Lung microvascular endothelial cell (primary cell): ENCODE data around the gene PLA2G3. TPM values are rescaled to one million over a fixed set of nuclear protein-coding genes. Genes with fewer than 3 reads are reported as not detected.
A peak's percentile ranks its signal among the peaks of the same experiment; 100 is the strongest.

Experiments used
- DNase-seq, 2 donors: peaks; one replicate each; pipeline versions ENCODE4 v3.0.0 to v3.0.0-alpha.2; 2010; ENCODE audit warnings: low read depth in 2 of 2
- total RNA-seq: library from RNA; depleted of rRNA; stranded (reverse); fragments of >200 nt; gene quantifications from 2 replicates; pipeline ENCODE4 v1.2.1, GENCODE V29; 2014

Gene PLA2G3
- total RNA-seq, 1 donor from 2014 or later: not detected

GRCh38 chr22:31088233-31088986 lies 51.9 kb downstream of the PLA2G3 start:
- DNase-seq: no peak

DNA sequence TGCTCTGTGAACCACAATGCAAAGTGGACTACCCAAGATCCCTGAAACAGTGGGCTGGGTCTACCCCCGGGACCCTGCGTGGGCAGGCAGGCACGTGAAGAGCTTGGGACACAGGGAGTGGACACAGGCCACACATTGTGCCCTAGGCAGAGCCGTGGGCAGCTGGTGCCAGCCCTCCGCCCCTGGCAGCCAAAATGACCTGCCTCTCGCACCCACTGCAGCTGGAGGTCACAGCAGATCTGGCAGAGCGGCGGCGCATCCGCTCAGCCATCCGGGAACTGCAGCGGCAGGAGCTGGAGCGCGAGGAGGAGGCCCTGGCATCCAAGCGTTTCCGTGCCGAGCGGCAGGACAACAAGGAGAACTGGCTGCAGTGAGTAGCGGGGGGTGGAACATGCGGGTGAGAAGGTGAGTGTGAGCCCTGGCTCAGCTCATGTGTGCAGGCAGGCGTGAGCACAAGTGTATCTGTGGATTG lies 52.5 kb downstream of the PLA2G3 start:
- no peak for DNase-seq

GRCh38 chr22:31086703-31087330 lies 53.5 kb downstream of the PLA2G3 start:
- no peak for DNase-seq

DNA sequence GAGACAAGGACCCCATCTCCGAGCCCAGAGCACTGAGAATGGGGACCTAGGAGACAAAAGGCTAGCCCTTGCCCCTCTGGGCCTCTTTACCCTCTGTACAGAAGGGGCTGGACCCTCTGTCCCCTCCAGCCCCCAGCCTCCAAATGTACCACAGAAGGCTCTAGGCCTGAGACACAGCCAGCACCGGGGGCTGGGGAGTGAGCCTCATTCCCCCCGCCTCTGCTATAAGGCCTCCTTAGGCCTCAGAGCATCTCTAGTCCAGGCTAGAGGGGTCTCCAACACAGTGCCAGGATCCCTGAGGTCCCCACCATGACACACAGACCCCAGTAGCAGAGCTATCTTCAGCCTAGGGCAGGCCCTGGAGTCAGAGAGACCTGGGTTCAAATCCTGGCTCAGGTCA lies 54.4 kb downstream of the PLA2G3 start:
- DNase-seq: no peak

DNA sequence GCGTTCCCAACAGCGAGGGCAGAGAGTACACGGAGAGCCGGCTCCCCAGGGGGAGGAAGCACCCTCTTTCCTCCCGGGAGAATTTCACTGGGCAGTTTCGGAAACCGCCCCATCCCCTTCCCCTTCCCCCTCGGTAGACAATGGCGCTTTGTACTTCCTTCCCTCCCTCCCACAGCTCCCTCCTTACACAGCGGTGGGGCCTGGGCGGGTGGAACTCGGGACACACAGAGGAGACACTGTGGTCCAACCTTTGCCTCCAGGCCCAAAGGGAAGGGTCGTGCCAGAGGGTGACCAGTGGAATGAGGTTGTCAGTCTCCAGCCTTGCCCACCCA lies 54.8 kb downstream of the PLA2G3 start:
- peak; percentile 34 to 67 for DNase-seq

GRCh38 chr22:31084811-31085492 lies 55.4 kb downstream of the PLA2G3 start:
- peak; percentile 81 to 82 for DNase-seq

Other genes with a start within 250 kb of the PLA2G3 start
- gene MORC2, start 171.7 kb downstream of the PLA2G3 start, total RNA-seq: 8.3 and 14.9 TPM in 2 replicates
- 25.5 and 37.3 TPM in 2 replicates for gene TUG1, start 171.2 kb downstream of the PLA2G3 start, total RNA-seq
- gene SMTN, start 59.2 kb downstream of the PLA2G3 start, total RNA-seq: 93.1 and 180 TPM in 2 replicates
- 10.3 and 21.8 TPM in 2 replicates for gene SELENOM, start 32.9 kb downstream of the PLA2G3 start, total RNA-seq
- gene INPP5J, start 17.5 kb downstream of the PLA2G3 start, total RNA-seq: under 0.01 TPM in 2 replicates
- 23.3 and 30.6 TPM in 2 replicates for gene RNF185, start 19.7 kb upstream of the PLA2G3 start, total RNA-seq
- 51.2 and 64.3 TPM in 2 replicates for gene LIMK2, start 71.8 kb upstream of the PLA2G3 start, total RNA-seq
- gene PIK3IP1, start 152.0 kb upstream of the PLA2G3 start, total RNA-seq: 15.1 and 23.3 TPM in 2 replicates
- gene PATZ1, start 205.8 kb upstream of the PLA2G3 start, total RNA-seq: 10.5 and 15.1 TPM in 2 replicates